Mesenchymal stem cell (in vitro differentiated cells and primary cell): Measurements from ENCODE around the gene KCNG1.

Experiments
- DNase-seq: peaks from one replicate; pipeline ENCODE4 v3.0.0-alpha.2; 2013
- H2AFZ ChIP-seq: one replicate; pipeline ENCODE4 v1.6.1; 2013; ENCODE audit warnings: low read depth, mild to moderate bottlenecking, control low read depth, inconsistent platforms, low read length, moderate library complexity
- H2AK5ac ChIP-seq: 2 replicates; pipeline ENCODE4 v1.6.1; 2013; ENCODE audit warnings: low read length, moderate library complexity, mild to moderate bottlenecking, inconsistent platforms; ENCODE audit not compliant: severe bottlenecking
- H2BK120ac ChIP-seq: one replicate; pipeline ENCODE4 v1.6.1; 2013; ENCODE audit warnings: low read depth, mild to moderate bottlenecking, inconsistent platforms, low read length, moderate library complexity
- H2BK12ac ChIP-seq, 2 experiments: one replicate each; pipeline ENCODE4 v1.6.1; 2013; ENCODE audit warnings: inconsistent platforms in 2 of 2, low read length in 2 of 2, mild to moderate bottlenecking in 2 of 2, moderate library complexity in 2 of 2, control low read depth in 1 of 2
- H2BK15ac ChIP-seq: one replicate; pipeline ENCODE4 v1.6.1; 2013; ENCODE audit warnings: mild to moderate bottlenecking, low read depth, inconsistent platforms; ENCODE audit not compliant: poor library complexity, severe bottlenecking
- H2BK5ac ChIP-seq: 2 replicates; pipeline ENCODE4 v1.6.1; 2013; ENCODE audit warnings: low read depth, mild to moderate bottlenecking, low read length, control low read depth, inconsistent platforms; ENCODE audit not compliant: poor library complexity, severe bottlenecking
- H3K14ac ChIP-seq, 2 experiments: one replicate each; pipeline ENCODE4 v1.6.1; 2013; ENCODE audit warnings: inconsistent platforms in 2 of 2, low read length in 2 of 2, control low read depth in 1 of 2, mild to moderate bottlenecking in 1 of 2, moderate library complexity in 1 of 2
- H3K18ac ChIP-seq, 2 experiments: one replicate each; pipeline ENCODE4 v1.6.1; 2013; ENCODE audit warnings: inconsistent platforms in 2 of 2, low read length in 2 of 2, control low read depth in 1 of 2, low read depth in 1 of 2, mild to moderate bottlenecking in 1 of 2
- H3K23ac ChIP-seq, 2 experiments: one replicate each; pipeline ENCODE4 v1.6.1; 2013; ENCODE audit warnings: inconsistent platforms in 2 of 2, low read length in 2 of 2, mild to moderate bottlenecking in 2 of 2, moderate library complexity in 2 of 2, control low read depth in 1 of 2
- H3K27ac ChIP-seq: 2 replicates; pipeline ENCODE4 v1.5.1; 2013; ENCODE audit warnings: mild to moderate bottlenecking, moderate library complexity, low read length, control low read depth, inconsistent platforms; ENCODE audit not compliant: poor library complexity, severe bottlenecking
- H3K27me3 ChIP-seq, 2 experiments: 2 replicates each; pipeline versions ENCODE4 v1.6.1 to v1.7.0; 2013; ENCODE audit warnings: low read length in 2 of 2, mild to moderate bottlenecking in 2 of 2, moderate library complexity in 2 of 2, control low read depth in 1 of 2, inconsistent platforms in 1 of 2; ENCODE audit not compliant: control insufficient read depth in 1 of 2, insufficient read depth in 1 of 2
- H3K36me3 ChIP-seq, 2 experiments: 2 replicates each; pipeline versions ENCODE4 v1.6.1 to v1.7.0; 2013; ENCODE audit warnings: low read length in 2 of 2, control low read depth in 1 of 2, inconsistent platforms in 1 of 2, low read depth in 1 of 2, mild to moderate bottlenecking in 1 of 2; ENCODE audit not compliant: insufficient read depth in 2 of 2, control insufficient read depth in 1 of 2
- H3K4ac ChIP-seq, 2 experiments: one replicate each; pipeline ENCODE4 v1.6.1; 2013; ENCODE audit warnings: inconsistent platforms in 2 of 2, low read length in 2 of 2, mild to moderate bottlenecking in 2 of 2, moderate library complexity in 2 of 2, control low read depth in 1 of 2, low read depth in 1 of 2
- H3K4me1 ChIP-seq: 2 replicates; pipeline ENCODE4 v1.6.1; 2013; ENCODE audit warnings: low read depth, low read length, control low read depth; ENCODE audit not compliant: control insufficient read depth, insufficient read depth
- H3K4me2 ChIP-seq: 2 replicates; pipeline ENCODE4 v1.6.1; 2013; ENCODE audit warnings: low read length, mild to moderate bottlenecking, inconsistent platforms; ENCODE audit not compliant: poor library complexity, severe bottlenecking
- H3K4me3 ChIP-seq, 2 experiments: 2 replicates each; pipeline versions ENCODE4 v1.5.1 to v1.7.0; 2013; ENCODE audit warnings: low read length in 2 of 2, mild to moderate bottlenecking in 2 of 2, control low read depth in 1 of 2, low read depth in 1 of 2; ENCODE audit not compliant: insufficient read depth in 1 of 2
- H3K79me1 ChIP-seq: replicated peaks from 2 replicates; pipeline ENCODE4 v1.6.1; 2013; ENCODE audit warnings: mild to moderate bottlenecking, control low read depth, low read length, inconsistent platforms; ENCODE audit not compliant: poor library complexity, severe bottlenecking
- H3K9ac ChIP-seq: 2 replicates; pipeline ENCODE4 v1.7.0; 2013; ENCODE audit warnings: mild to moderate bottlenecking, low read length, moderate library complexity
- H3K9me3 ChIP-seq: 2 replicates; pipeline ENCODE4 v1.7.0; 2013; ENCODE audit warnings: mild to moderate bottlenecking, low read length; ENCODE audit not compliant: control insufficient read depth
- H4K8ac ChIP-seq: one replicate; pipeline ENCODE4 v1.6.1; 2013; ENCODE audit warnings: inconsistent platforms, mild to moderate bottlenecking, low read length, moderate library complexity
- H4K91ac ChIP-seq: one replicate; pipeline ENCODE4 v1.6.1; 2013; ENCODE audit warnings: mild to moderate bottlenecking, low read length, inconsistent platforms
- WGBS: methylation state at CpG from one replicate; pipeline ENCODE4 v1.1.7; 2013; ENCODE audit warnings: mixed read lengths; 5-methylcytosine and 5-hydroxymethylcytosine counted together

Gene KCNG1

GRCh38 chr20:51024761-51025160, 1.9 kb upstream of the KCNG1 start:
- Histone ChIP-seq H3K4me1 (peaks cover 15% of the 10 kb centered on the region), H4K91ac (no peak overlapping the region), H2AK5ac (no peak overlapping the region), H4K8ac (no peak overlapping the region), H2AFZ (no peak overlapping the region), H2BK120ac (no peak overlapping the region), H3K36me3 (no peaks in the 10 kb centered on the region), H3K4me3 (no peak overlapping the region), H3K79me1 (no peaks in the 10 kb centered on the region), H3K27me3 (peaks cover 87 to 91% of the 10 kb centered on the region in 2 experiments), H3K9me3 (no peaks in the 10 kb centered on the region), H2BK15ac (no peak overlapping the region), H3K14ac (no peak overlapping the region), H2BK5ac (no peak overlapping the region), H3K23ac (no peak overlapping the region), H2BK12ac (no peak overlapping the region), H3K27ac (no peak overlapping the region), H3K18ac (no peak overlapping the region), H3K9ac (no peak overlapping the region), H3K4me2 (no peak overlapping the region), H3K4ac (no peak overlapping the region)
- 88% methylated on average over 1 of the region's 1 CpG for WGBS
- DNase-seq: no peak

GRCh38 chr20:51023617-51024155, 779 bp upstream of the KCNG1 start:
- no peak overlapping the region for H2BK120ac ChIP-seq
- peak overlapping the region in 1 of 2 experiments; percentile 80 for H3K4ac ChIP-seq
- H3K18ac ChIP-seq: peak overlapping the region; percentile 79 to 85
- H3K23ac ChIP-seq: peak overlapping the region in 1 of 2 experiments; percentile 85
- H3K36me3 ChIP-seq: no peaks in the 10 kb centered on the region
- no peaks in the 10 kb centered on the region for H3K9me3 ChIP-seq
- H4K8ac ChIP-seq: peak overlapping the region; percentile 40
- peaks cover 15% of the 10 kb centered on the region for H3K4me1 ChIP-seq
- no peak overlapping the region for H3K27ac ChIP-seq
- no peak overlapping the region for H2AK5ac ChIP-seq
- no peak overlapping the region for H4K91ac ChIP-seq
- peak overlapping the region; percentile 0 to 76 for H3K4me3 ChIP-seq
- H2AFZ ChIP-seq: peak overlapping the region; percentile 75
- H3K27me3 ChIP-seq: peaks cover 80 to 81% of the 10 kb centered on the region in 2 experiments
- no peak overlapping the region for H3K9ac ChIP-seq
- peak overlapping the region; percentile 38 to 52 for H2BK12ac ChIP-seq
- no peaks in the 10 kb centered on the region for H3K79me1 ChIP-seq
- WGBS: 53% methylated on average over 28 of the region's 30 CpGs
- H2BK15ac ChIP-seq: peak overlapping the region; percentile 85
- DNase-seq: no peak
- no peak overlapping the region for H3K14ac ChIP-seq
- no peak overlapping the region for H2BK5ac ChIP-seq
- peak overlapping the region; percentile 84 for H3K4me2 ChIP-seq

- Histone ChIP-seq H3K4me1 (peaks cover 15% of the 10 kb centered on the region), H3K27me3 (peaks cover 75 to 81% of the 10 kb centered on the region in 2 experiments), H2BK15ac (peak overlapping the region; percentile 86), H3K4ac (peak overlapping the region in 1 of 2 experiments; percentile 14), H3K27ac (no peak overlapping the region), H3K36me3 (no peaks in the 10 kb centered on the region), H2AFZ (peak overlapping the region; percentile 72), H3K9me3 (no peaks in the 10 kb centered on the region), H3K4me3 (peak overlapping the region; percentile 46 to 76), H3K18ac (peak overlapping the region; percentile 74 to 75), H4K8ac (peak overlapping the region; percentile 74), H4K91ac (peak overlapping the region; percentile 35), H2BK5ac (no peak overlapping the region), H2AK5ac (no peak overlapping the region), H3K23ac (peak overlapping the region in 1 of 2 experiments; percentile 23), H3K79me1 (no peaks in the 10 kb centered on the region), H3K14ac (no peak overlapping the region), H2BK12ac (peak overlapping the region in 1 of 2 experiments; percentile 63), H3K4me2 (peak overlapping the region; percentile 84), H3K9ac (peak overlapping the region; percentile 29), H2BK120ac (no peak overlapping the region)
- under 1% methylated on average over 34 of the region's 39 CpGs for WGBS
- DNase-seq: no peak
Observed at GRCh38 chr20:51022227-51022802, 592 bp downstream of the KCNG1 start.

GRCh38 chr20:51021067-51022025, 1.6 kb downstream of the KCNG1 start:
- H3K14ac ChIP-seq: no peak overlapping the region
- H3K79me1 ChIP-seq: no peaks in the 10 kb centered on the region
- no peak for DNase-seq
- H3K36me3 ChIP-seq: no peaks in the 10 kb centered on the region
- no peak overlapping the region for H2BK120ac ChIP-seq
- peak overlapping the region; percentile 13 for H2BK15ac ChIP-seq
- H2BK5ac ChIP-seq: no peak overlapping the region
- no peaks in the 10 kb centered on the region for H3K9me3 ChIP-seq
- no peak overlapping the region for H4K91ac ChIP-seq
- peaks cover 72 to 78% of the 10 kb centered on the region in 2 experiments for H3K27me3 ChIP-seq
- no peak overlapping the region for H3K23ac ChIP-seq
- H3K27ac ChIP-seq: no peak overlapping the region
- no peak overlapping the region for H3K4me3 ChIP-seq
- H2AFZ ChIP-seq: no peak overlapping the region
- WGBS: 45% methylated on average over 16 of the region's 16 CpGs
- H3K18ac ChIP-seq: peak overlapping the region in 1 of 2 experiments; percentile 35
- no peak overlapping the region for H3K4ac ChIP-seq
- H4K8ac ChIP-seq: no peak overlapping the region
- no peak overlapping the region for H3K9ac ChIP-seq
- no peak overlapping the region for H2AK5ac ChIP-seq
- H3K4me1 ChIP-seq: peaks cover 15% of the 10 kb centered on the region
- H3K4me2 ChIP-seq: no peak overlapping the region
- H2BK12ac ChIP-seq: no peak overlapping the region
